HFFc6 (cell line): Measurements from ENCODE around the gene TRAPPC8. TPM values are rescaled to one million over a fixed set of nuclear protein-coding genes. Genes with fewer than 3 reads are reported as not detected.
"Not testable (repeated sequence)": the region's sequence is repeated elsewhere in the genome, so short reads cannot be mapped to it uniquely, and the experiment has no call there.

ENCODE experiments used
- DNase-seq: peaks from one replicate; pipeline ENCODE4 v3.0.0-alpha.2; 2018
- H3K27ac Mint-ChIP-seq: 2 replicates; pipeline ENCODE4 v1.8.0; 2020; ENCODE audit warnings: mild to moderate bottlenecking, mixed read lengths
- H3K27me3 Mint-ChIP-seq: 2 replicates; pipeline ENCODE4 v1.8.0; 2021; ENCODE audit warnings: mild to moderate bottlenecking, moderate library complexity, mixed read lengths; ENCODE audit not compliant: insufficient read depth
- H3K36me3 Mint-ChIP-seq: 2 replicates; pipeline ENCODE4 v1.8.0; 2021; ENCODE audit warnings: low read depth, mixed read lengths
- H3K4me1 Mint-ChIP-seq: 2 replicates; pipeline ENCODE4 v1.8.0; 2020; ENCODE audit warnings: low read depth, mixed read lengths
- H3K4me3 Mint-ChIP-seq: 2 replicates; pipeline ENCODE4 v1.8.0; 2020; ENCODE audit warnings: mild to moderate bottlenecking, moderate library complexity, mixed read lengths
- H3K9me3 Mint-ChIP-seq: 2 replicates; pipeline ENCODE4 v1.8.0; 2020; ENCODE audit warnings: mild to moderate bottlenecking, mixed read lengths
- CTCF ChIP-seq: fragments of 200-600 bp; sonication (generic); IDR thresholded peaks from 2 replicates; pipeline ENCODE4 v1.5.0; 2021; ENCODE audit warnings: antibody characterized with exemption, mild to moderate bottlenecking
- total RNA-seq, 6 experiments: library from RNA; stranded (reverse); fragmentation: NEBNext Ultra II Directional; extraction: Animal tissue kit (Norgen Biotek cat#: 25700); gene quantifications; 2 replicates in 1 of 6; 3 replicates in 5 of 6; pipeline ENCODE4 v1.2.3, GENCODE V29; 2021

The TRAPPC8 gene
- total RNA-seq, 6 experiments from 2014 or later, result 26.0 to 31.4 (median 29.1) TPM

GRCh38 chr18:31828613-31829012 lies 114.3 kb downstream of the TRAPPC8 start:
- no peaks in the 10 kb centered on the region for H3K9me3 Mint-ChIP-seq
- no peak overlapping the region for H3K27ac Mint-ChIP-seq
- H3K27me3 Mint-ChIP-seq, result peaks cover 1% of the 10 kb centered on the region; the same call in 1 of the 2 replicates
- H3K36me3 Mint-ChIP-seq, result peaks cover 28% of the 10 kb centered on the region
- no peaks in the 10 kb centered on the region for H3K4me1 Mint-ChIP-seq
- TF ChIP-seq CTCF, result no peak
- DNase-seq, result no peak
- no peak overlapping the region for H3K4me3 Mint-ChIP-seq

DNA sequence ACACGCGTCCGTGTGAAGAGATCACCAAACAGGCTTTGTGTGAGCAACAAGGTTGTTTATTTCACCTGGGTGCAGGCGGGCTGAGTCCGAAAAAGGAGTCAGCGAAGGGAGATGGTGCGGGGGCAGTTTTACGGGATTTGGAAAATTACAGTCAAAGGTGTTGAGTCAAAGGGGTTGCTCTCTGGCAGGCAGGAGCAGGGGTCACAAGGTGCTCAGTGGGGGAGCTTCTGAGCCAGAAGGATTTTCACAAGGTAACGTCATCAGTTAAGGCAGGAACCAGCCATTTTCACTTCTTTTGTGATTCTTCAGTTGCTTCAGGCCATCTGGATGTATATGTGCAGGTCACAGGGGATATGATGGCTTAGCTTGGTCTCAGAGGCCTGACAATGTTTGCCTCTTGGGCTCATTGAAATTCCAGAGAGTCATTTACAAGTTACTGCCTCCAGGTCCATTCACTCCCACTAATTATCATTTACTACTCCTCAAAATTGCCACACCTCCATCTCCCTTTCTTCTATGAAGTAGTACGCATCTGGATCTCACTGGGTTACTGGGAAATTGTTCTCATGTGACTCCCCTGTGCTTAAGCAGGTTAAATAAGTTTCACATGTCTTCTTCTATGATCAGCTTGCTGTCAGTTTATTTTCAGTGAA lies 116.1 kb downstream of the TRAPPC8 start:
- not testable (repeated sequence) for H3K4me1 Mint-ChIP-seq, H3K27me3 Mint-ChIP-seq, DNase-seq, H3K4me3 Mint-ChIP-seq, H3K9me3 Mint-ChIP-seq, H3K27ac Mint-ChIP-seq
- H3K36me3 Mint-ChIP-seq, result peaks cover 28% of the 10 kb centered on the region

DNA sequence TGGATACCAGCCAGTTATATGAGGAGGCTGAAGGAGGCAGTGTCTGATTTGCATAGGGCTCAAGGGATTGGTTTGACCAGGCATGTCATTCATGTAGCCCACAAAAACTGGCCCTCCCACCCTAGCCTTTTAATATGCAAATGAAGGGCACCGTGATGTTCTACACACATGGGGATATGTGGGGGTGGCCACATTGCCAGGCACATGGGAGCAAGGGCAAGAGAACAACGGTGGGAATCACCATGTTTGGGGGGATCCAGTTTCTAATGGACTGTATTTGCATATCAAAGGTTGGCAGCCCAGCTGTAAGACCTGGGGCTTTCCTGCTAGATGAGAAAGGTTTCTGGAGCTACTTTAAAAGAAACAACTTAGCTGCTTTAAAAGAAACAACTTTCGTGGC lies 117.2 kb downstream of the TRAPPC8 start:
- DNase-seq, result no peak
- Mint-ChIP-seq H3K4me3 (no peak overlapping the region), H3K27ac (no peak overlapping the region), H3K27me3 (peaks cover 2% of the 10 kb centered on the region; the same call in 1 of the 2 replicates), H3K9me3 (no peaks in the 10 kb centered on the region), H3K36me3 (peaks cover 26% of the 10 kb centered on the region), H3K4me1 (no peaks in the 10 kb centered on the region)
- no peak for TF ChIP-seq CTCF

DNA sequence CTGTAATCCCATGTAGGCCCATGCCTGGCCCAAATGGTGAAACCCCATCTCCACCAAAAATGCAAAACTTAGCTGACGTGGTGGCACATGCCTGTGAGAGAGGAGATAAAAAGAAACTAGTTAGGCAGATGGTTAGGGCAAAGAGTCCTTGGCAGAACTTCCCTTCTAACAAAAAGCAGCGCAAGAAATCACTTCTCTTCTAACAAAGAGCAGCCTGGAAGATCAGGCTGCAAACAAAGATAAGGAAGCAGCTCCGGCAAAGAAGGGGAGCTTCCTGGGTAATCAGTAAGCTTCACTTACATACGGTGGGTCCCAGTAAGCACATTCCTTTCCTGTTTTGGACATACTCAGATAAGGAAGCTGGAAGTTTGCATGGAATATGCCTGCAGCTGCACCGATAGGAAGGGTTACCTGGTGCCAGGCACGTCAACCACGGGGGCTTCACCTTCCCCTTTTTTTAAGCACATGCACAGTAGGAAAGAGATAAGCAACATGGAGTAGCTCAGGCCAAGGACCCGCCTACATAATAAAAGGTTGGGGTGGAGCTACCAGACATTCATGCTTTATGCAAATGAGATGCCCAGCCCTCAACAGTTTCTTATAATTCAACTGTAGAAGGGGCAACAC lies 121.3 kb downstream of the TRAPPC8 start:
- no peaks in the 10 kb centered on the region for H3K36me3 Mint-ChIP-seq
- H3K4me1 Mint-ChIP-seq, result peaks cover 6% of the 10 kb centered on the region; the same call in 1 of the 2 replicates
- no peak for TF ChIP-seq CTCF
- H3K27me3 Mint-ChIP-seq, result peaks cover 4% of the 10 kb centered on the region
- H3K9me3 Mint-ChIP-seq, result no peaks in the 10 kb centered on the region
- DNase-seq, result no peak
- H3K4me3 Mint-ChIP-seq, result no peak overlapping the region
- H3K27ac Mint-ChIP-seq, result no peak overlapping the region

DNA sequence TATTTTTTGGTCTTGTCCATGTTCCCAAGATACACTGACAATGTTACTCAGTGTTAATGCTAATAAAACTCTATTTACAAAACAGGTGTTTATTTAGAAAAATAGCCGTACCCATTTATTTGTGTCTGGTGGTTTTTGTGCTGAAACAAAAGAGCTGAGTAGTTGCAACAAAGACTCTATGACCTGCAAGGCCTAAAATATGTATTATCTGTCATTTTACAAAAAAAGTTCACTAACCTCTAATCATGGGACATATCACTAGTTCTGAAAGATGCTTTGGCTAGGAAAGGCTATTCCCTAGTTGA lies 123.1 kb downstream of the TRAPPC8 start:
- Mint-ChIP-seq H3K9me3 (no peaks in the 10 kb centered on the region), H3K4me3 (no peak overlapping the region), H3K4me1 (peaks cover 6% of the 10 kb centered on the region; the same call in 1 of the 2 replicates), H3K27ac (no peak overlapping the region), H3K27me3 (peaks cover 6% of the 10 kb centered on the region), H3K36me3 (no peaks in the 10 kb centered on the region)
- no peak for DNase-seq
- peak; percentile 59 for TF ChIP-seq CTCF

- Mint-ChIP-seq H3K9me3 (no peaks in the 10 kb centered on the region), H3K36me3 (no peaks in the 10 kb centered on the region), H3K27ac (no peak overlapping the region), H3K4me1 (peaks cover 6% of the 10 kb centered on the region; the same call in 1 of the 2 replicates), H3K4me3 (no peak overlapping the region), H3K27me3 (peaks cover 6% of the 10 kb centered on the region)
- peak; percentile 87 for TF ChIP-seq CTCF
- peak; percentile 52 for DNase-seq
Observed at GRCh38 chr18:31819106-31819924, 123.6 kb downstream of the TRAPPC8 start.
